HEK293T (cell line): ENCODE results near the gene CORO2A.

Source experiments
- BHLHE40 ChIP-seq: fragments of 450-650 bp; IDR thresholded peaks from 2 replicates; pipeline ENCODE4 v1.6.1; 2016; ENCODE audit warnings: mild to moderate bottlenecking, moderate library complexity, borderline replicate concordance
- L3MBTL2 ChIP-seq: fragments of 450-650 bp; conservative IDR thresholded peaks from 2 replicates; pipeline ENCODE4 v1.6.1; 2016; ENCODE audit warnings: mild to moderate bottlenecking
- PKNOX1 ChIP-seq: fragments of 450-650 bp; IDR thresholded peaks from 2 replicates; pipeline ENCODE4 v1.6.1; 2016
- SP1 ChIP-seq: fragments of 450-650 bp; IDR thresholded peaks from 2 replicates; pipeline ENCODE4 v1.6.1; 2017
- SUZ12 ChIP-seq: fragments of 450-650 bp; IDR thresholded peaks from 2 replicates; pipeline ENCODE4 v1.6.1; 2016; ENCODE audit warnings: mild to moderate bottlenecking

GRCh38 chr9:98241357-98242300 is 49.2 kb upstream of the CORO2A start:
- TF ChIP-seq SUZ12 (no peak), SP1 (no peak), L3MBTL2 (no peak), BHLHE40 (no peak), PKNOX1 (no peak)
